Measurements from ENCODE around the gene NDUFAF4.

The NDUFAF4 gene

DNA sequence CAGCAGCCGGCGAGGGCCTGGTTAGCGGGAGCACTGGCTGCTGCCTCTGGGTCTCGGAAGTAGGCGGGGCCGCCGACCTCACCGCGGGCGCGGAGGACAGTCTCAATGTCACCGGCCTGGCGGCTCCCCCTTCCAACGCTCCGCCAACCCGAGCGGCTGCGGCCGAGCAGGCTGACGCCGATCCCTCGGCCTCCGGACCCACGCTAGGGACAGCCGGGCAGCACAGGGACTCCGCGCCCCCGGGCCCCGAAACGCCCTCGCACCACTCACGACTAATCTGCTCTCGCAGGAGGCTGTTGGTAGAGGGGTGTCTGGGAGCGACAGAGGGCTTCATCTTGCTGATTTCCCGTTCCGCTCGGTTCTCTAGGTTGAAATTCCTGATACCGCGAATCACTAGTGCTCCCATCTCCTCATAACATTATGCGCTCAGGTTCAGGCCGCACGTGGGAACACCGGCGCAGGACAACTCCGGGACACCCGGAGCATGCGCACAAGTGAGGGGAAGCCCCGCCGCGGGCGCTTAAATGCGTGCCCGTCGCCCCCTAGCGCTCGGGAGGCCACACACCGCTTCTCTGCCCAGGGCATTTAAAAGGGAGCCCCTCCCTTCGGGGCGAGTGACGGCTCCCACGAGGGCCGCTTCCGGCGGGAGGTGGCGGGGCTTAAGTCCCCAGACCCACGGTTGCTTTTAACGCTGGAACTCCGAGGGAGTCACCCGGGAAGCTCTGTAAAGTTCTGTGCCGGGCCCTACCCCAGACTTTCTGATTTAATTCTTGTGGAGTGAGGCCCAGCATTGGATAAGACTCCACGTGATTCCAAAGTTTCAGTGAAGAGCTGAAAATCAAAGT is at the start of gene NDUFAF4:
Gene NDUFAF4, minus strand, starts transcription at position 496 of the 845 bp plus-strand sequence. Its CDS starts 90 bp downstream, at position 406.
- peak; percentile 89 to 93 for DNase-seq (ENCODE audit: low read depth in 2 of 2)

GRCh38 chr6:96947055-96947454 is 49.4 kb upstream of the NDUFAF4 start:
- DNase-seq (ENCODE audit: low read depth in 2 of 2), result no peak

DNA sequence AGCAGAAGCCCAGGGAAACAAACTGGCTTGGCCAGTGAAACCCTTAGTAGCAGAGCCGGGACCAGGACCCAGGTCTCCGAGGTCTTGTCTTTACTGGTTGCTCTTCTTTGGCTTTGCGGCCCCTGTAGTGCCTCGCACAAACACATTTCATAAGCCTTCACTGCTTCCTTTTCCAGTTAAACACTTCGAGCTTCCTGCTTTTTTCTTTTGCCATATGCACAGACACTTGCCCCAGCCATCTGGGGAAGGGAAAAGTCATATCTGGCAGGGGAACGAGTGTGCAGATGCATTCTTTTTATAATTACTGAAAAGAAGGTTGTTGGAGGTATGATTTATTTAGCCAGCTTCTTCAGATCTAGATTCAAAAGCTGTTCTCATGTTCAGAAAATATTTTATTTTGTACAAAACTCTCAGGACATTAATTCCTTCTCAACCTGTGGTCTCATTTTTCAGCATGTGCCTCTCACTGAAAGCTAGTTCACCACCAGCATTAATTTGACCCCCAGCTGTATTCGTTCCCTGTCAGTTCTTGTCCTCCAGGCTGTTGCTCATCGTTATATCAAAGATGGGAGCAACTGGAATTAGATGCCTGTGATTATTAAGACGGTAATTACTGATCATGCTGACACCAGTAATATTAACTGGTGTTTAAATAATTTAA is 46.0 kb upstream of the NDUFAF4 start:
- no peak for DNase-seq (ENCODE audit: low read depth in 2 of 2)

DNA sequence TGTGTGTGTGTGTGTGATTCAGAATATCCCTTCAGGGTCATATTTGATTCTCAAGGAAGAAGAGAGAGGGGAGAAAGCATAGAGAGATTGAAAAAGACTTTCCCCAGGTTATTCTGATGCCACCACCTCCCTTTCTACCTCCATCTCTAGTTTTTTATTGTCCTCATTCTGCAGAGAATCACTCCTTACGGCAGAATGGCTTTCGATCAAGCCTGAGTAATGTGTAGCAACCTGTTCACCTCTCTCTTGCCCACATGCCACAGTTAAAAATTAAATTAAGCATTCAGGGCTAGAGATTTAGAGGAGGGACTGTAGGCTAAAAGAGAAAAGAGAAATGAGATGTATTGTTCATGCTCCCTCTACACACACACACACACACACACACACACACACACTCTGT is 45.0 kb upstream of the NDUFAF4 start:
- no peak for DNase-seq (ENCODE audit: low read depth in 2 of 2)

GRCh38 chr6:96940322-96940721 is 42.6 kb upstream of the NDUFAF4 start:
- no peak for DNase-seq (ENCODE audit: low read depth in 2 of 2)

GRCh38 chr6:96939007-96939805 is 41.5 kb upstream of the NDUFAF4 start:
- no peak for DNase-seq (ENCODE audit: low read depth in 2 of 2)

DNA sequence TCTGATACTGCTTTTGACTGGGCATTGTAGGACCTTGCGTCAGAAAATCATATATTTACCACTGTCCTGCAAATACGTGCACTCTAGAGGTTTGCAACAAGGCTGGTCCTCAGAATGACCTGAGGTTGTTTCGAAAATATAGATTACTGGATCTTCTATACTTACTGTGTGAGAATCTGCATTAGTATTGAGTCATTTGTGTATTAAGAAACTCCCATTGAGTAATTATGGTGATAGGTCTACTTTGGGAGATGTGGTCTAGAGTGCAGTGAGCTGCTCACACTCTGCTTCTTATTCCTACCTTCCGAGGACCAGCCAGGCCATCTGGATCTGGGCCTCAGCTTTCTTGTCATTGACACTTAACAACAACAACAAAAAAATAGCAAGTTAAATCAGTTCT is 36.4 kb upstream of the NDUFAF4 start:
- no peak for DNase-seq (ENCODE audit: low read depth in 2 of 2)

GRCh38 chr6:96931198-96931597 is 33.5 kb upstream of the NDUFAF4 start:
- DNase-seq (ENCODE audit: low read depth in 2 of 2), result no peak

DNA sequence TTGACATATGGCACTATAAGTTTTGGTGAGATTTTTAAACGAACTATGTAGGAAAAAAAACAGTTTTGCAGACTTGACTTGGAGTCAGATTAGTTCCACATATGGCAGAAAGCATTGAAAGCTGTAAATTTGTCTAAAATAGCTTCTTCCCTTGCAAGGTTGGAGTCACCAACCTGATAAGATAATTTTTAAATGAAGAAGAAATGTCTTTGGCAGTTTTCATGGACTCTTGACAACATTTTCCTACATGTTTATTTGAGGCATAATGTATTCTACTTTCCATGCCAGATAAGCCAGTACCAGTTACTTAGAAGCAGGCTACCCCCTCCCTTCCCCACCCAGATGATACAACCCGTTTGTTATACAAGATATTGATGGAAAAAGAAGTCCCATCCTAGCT is 32.0 kb upstream of the NDUFAF4 start:
- DNase-seq (ENCODE audit: low read depth in 2 of 2), result no peak

DNA sequence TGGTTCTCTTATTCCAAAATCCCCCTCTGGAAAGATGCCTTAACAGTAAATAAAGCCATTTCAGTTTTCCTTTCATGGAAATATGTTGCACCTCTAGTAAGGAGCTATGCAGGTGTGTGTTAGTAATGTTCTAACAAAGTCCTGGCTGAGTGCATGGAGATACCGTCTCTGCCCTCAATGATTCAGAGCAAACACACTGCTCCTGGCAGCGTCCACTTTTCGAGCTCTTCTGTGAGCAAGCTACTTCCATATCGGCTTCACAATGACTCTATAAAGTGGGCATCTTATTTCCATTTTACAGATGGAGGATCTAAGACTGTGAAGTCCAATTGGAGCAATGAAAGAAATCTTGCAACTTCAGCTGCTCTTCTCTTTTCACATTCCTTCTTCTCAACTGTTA is 30.0 kb upstream of the NDUFAF4 start:
- DNase-seq (ENCODE audit: low read depth in 2 of 2), result no peak

- no peak for DNase-seq (ENCODE audit: low read depth in 2 of 2)
These were observed 28.7 kb upstream of the NDUFAF4 start for GRCh38 chr6:96926425-96926824.

DNA sequence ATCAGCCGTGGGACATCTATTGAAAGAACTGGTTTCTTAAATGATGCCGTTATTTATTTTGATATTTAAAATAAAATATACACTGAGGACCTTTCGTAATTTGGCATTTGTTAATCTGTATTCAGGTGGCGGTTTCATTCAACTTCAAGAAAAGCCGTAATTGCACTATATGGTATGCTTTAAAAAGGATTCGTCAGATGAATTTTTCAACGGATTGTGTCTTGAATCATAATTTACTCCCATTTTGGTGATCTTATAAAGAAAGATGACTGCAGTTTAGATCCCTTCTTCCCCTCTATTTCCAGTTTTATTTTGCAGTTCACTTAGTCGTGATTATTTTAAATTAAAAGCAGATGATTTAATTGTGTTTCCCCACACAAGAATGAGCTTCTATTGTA is 27.6 kb upstream of the NDUFAF4 start:
- DNase-seq (ENCODE audit: low read depth in 2 of 2), result no peak

- DNase-seq (ENCODE audit: low read depth in 2 of 2), result peak; percentile 5 to 8
These were observed 26.3 kb upstream of the NDUFAF4 start for GRCh38 chr6:96923871-96924493.

DNA sequence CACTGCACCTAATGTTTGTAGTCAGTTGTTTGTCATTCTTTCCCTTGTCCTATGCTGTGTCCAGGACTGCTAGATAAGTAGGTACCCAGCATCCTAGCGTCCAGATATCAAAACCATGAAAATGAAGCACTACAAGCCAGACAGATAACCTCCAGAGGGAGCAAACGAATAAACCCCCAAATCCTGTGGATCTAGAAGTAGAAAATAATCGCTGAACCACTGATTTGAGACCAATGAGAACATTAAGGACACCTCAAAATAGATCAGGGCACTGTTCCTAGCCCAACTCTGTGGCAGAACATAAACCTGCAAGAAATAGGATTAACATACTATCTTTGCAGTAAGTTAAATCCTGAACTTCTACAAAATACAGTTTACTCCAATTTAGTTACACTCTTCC is 25.7 kb upstream of the NDUFAF4 start:
- no peak for DNase-seq (ENCODE audit: low read depth in 2 of 2)

DNA sequence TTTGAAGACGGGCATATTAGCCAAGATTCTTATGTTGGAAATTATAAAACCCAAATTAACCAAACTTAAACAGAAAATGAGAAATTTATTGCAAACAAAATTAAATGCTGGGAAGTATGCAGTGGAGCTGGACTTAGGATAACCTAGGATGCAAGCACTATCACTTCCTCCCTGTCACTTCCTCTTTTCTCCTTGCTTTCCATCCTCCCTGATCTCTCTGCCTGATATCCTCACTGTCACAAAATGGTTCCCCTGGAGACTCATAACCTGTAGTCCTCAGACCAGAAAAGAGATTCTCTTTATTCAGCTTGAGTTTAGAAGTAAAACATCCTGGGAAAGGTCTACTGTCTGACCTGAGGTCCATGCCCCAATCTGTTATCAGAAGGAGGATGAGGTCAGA is 19.4 kb upstream of the NDUFAF4 start:
- DNase-seq (ENCODE audit: low read depth in 2 of 2), result no peak

DNA sequence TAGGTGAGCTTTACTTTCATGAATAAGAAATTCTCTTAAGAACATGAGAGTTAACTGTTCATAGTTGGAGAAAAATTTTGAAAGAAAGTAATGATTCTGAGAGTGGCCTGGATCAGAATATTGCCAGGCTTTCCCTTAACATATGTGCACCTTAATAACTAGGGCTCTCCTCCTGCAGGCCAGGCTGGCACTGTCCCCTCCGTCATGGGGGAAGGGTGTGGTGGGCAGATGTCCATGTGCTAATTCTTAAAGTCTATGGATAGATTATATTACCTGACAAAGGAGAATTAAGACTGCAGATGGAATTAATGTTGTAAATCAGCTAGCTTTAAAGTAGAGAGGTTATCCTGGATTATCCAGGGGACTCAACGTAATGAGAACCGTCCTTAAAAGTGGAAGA is 15.9 kb upstream of the NDUFAF4 start:
- no peak for DNase-seq (ENCODE audit: low read depth in 2 of 2)

GRCh38 chr6:96911751-96912150 is 14.1 kb upstream of the NDUFAF4 start:
- no peak for DNase-seq (ENCODE audit: low read depth in 2 of 2)

DNA sequence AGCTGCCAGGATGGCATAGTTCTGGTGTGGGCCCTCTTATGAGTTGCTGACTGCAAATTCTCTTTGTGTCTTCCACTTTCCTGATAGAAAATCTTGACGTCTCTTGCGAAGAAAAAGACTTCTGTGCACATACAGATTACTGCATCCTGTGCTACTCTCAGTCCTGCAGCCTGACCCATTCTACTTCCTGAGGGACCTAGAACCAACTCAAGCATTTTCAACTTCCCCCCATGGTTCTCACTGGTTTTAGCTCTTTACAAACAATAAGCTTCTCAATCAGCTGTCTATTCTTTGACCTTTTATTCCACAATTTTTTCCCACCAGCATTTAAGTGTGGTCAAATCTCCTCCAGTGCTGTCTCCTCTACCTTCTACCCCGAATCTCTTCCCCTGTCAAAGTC is 13.5 kb upstream of the NDUFAF4 start:
- no peak for DNase-seq (ENCODE audit: low read depth in 2 of 2)

GRCh38 chr6:96909811-96910210 is 12.1 kb upstream of the NDUFAF4 start:
- no peak for DNase-seq (ENCODE audit: low read depth in 2 of 2)

- no peak for DNase-seq (ENCODE audit: low read depth in 2 of 2)
These were observed 9.8 kb upstream of the NDUFAF4 start for GRCh38 chr6:96907498-96907897.

DNA sequence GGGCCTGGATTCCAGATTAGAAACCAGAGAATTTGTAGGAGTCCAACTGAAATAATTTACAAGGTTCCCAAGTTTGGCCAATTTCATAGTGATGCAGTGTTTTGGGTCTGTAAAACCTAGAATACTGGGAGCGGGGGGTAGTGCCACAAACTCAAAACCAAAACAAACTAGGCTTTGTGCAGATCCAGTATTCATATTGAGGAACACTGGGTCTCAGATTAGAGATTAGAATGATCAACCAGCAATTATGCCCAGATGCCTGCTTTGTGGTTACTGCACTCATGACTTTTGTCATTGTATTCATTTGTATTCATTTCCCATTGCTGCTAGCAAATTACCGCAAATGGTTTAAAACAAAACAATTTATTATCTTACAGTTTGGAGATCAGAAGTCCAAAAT is 3.2 kb upstream of the NDUFAF4 start:
- no peak for DNase-seq (ENCODE audit: low read depth in 2 of 2)

- no peak for DNase-seq (ENCODE audit: low read depth in 2 of 2)
These were observed 1.8 kb upstream of the NDUFAF4 start for GRCh38 chr6:96899451-96899998.
